Tibial nerve (tissue), 4 donors: ENCODE results near the gene SELP.

ENCODE experiments used
- EP300 ChIP-seq, 2 donors: sonication (generic); formaldehyde crosslinking; IDR thresholded peaks; one replicate each; pipeline ENCODE4 v1.6.1; 2017; ENCODE audit warnings: antibody characterized with exemption in 2 of 2, mild to moderate bottlenecking in 1 of 2
- POLR2A ChIP-seq, 2 donors: fragments of 450-650 bp; IDR thresholded peaks; one replicate each; pipeline ENCODE4 v1.6.1; 2017; ENCODE audit warnings: antibody characterized with exemption in 2 of 2, mild to moderate bottlenecking in 2 of 2, moderate library complexity in 2 of 2
- TF ChIP-seq, protein P1 (sequence below), 5 experiments: fragments of 200-600 bp in 3 of 5; fragments of 450-650 bp in 2 of 5; sonication (generic) in 3 of 5; IDR thresholded peaks; one replicate each; pipeline ENCODE4 v1.5.1; 2016 to 2019; ENCODE audit warnings: antibody characterized with exemption in 5 of 5, mild to moderate bottlenecking in 3 of 5, moderate library complexity in 2 of 5

DNA sequence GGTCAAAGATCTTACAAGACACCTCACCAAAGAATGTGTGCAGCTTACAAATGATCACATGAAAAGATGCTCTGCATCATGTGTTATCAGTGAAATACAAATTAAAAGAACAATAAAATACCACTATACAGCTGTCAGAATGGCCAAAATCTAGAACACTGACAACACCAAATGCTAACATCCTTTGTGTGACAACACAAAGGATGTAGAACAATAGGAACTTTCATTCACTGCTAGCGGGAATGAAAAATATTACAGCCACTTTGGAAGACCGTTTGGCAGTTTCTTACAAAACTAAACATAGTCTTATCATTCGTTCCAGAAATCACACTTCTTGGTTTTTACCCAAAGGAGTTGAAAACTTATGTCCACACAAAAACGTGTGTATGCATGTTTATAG lies 20.6 kb upstream of the SELP start:
- TF ChIP-seq, protein P1, sequence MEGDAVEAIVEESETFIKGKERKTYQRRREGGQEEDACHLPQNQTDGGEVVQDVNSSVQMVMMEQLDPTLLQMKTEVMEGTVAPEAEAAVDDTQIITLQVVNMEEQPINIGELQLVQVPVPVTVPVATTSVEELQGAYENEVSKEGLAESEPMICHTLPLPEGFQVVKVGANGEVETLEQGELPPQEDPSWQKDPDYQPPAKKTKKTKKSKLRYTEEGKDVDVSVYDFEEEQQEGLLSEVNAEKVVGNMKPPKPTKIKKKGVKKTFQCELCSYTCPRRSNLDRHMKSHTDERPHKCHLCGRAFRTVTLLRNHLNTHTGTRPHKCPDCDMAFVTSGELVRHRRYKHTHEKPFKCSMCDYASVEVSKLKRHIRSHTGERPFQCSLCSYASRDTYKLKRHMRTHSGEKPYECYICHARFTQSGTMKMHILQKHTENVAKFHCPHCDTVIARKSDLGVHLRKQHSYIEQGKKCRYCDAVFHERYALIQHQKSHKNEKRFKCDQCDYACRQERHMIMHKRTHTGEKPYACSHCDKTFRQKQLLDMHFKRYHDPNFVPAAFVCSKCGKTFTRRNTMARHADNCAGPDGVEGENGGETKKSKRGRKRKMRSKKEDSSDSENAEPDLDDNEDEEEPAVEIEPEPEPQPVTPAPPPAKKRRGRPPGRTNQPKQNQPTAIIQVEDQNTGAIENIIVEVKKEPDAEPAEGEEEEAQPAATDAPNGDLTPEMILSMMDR (IDR thresholded peaks at IDR 0.05), result no peak
- TF ChIP-seq EP300 (IDR thresholded peaks at IDR 0.05), result no peak
- TF ChIP-seq POLR2A (IDR thresholded peaks at IDR 0.05), result no peak
